K562 (cell line): ENCODE measurements around the gene LRRC19.

Experiments used
- ARNT ChIP-seq, 2 experiments: fragments of 450-650 bp; IDR thresholded peaks; 2 replicates each; pipeline ENCODE4 v1.6.1; 2016; ENCODE audit warnings: mild to moderate bottlenecking in 1 of 2
- GATA2 ChIP-seq: sonication (generic); formaldehyde crosslinking; IDR thresholded peaks from 2 replicates; pipeline ENCODE4 v1.4.0; 2020; ENCODE audit warnings: mild to moderate bottlenecking, missing genetic modification reagents
- MTA1 ChIP-seq: fragments of 450-650 bp; IDR thresholded peaks from 2 replicates; pipeline ENCODE4 v1.6.1; 2017; ENCODE audit warnings: borderline replicate concordance
- RAD51 ChIP-seq: fragments of 450-650 bp; IDR thresholded peaks from 2 replicates; pipeline ENCODE4 v1.7.1; 2016; ENCODE audit warnings: low read depth, mild to moderate bottlenecking, borderline replicate concordance
- XRCC3 ChIP-seq: fragments of 450-650 bp; IDR thresholded peaks from 2 replicates; pipeline ENCODE4 v1.6.1; 2017; ENCODE audit warnings: mild to moderate bottlenecking, moderate library complexity
- TF ChIP-seq, protein P1 (sequence below): sonication (generic); formaldehyde crosslinking; IDR thresholded peaks from 2 replicates; pipeline ENCODE4 v1.8.1; 2023; ENCODE audit warnings: mild to moderate bottlenecking, missing genetic modification reagents
- TF ChIP-seq, protein P2 (sequence below), 3 experiments: IDR thresholded peaks in 2 of 3; conservative IDR thresholded peaks in 1 of 3; 2 replicates each; pipeline ENCODE4 v1.5.1; 2011 to 2012; ENCODE audit warnings: low read length in 3 of 3, mild to moderate bottlenecking in 3 of 3, control low read depth in 2 of 3, improper control_type of control experiment in 1 of 3, inconsistent platforms in 1 of 3, low read depth in 1 of 3, mixed read lengths in 1 of 3, moderate library complexity in 1 of 3; ENCODE audit not compliant: insufficient read depth in 2 of 3
- TF ChIP-seq, protein P3 (sequence below): fragments of 450-650 bp; IDR thresholded peaks from 2 replicates; pipeline ENCODE4 v1.6.1; 2016; ENCODE audit warnings: borderline replicate concordance

DNA sequence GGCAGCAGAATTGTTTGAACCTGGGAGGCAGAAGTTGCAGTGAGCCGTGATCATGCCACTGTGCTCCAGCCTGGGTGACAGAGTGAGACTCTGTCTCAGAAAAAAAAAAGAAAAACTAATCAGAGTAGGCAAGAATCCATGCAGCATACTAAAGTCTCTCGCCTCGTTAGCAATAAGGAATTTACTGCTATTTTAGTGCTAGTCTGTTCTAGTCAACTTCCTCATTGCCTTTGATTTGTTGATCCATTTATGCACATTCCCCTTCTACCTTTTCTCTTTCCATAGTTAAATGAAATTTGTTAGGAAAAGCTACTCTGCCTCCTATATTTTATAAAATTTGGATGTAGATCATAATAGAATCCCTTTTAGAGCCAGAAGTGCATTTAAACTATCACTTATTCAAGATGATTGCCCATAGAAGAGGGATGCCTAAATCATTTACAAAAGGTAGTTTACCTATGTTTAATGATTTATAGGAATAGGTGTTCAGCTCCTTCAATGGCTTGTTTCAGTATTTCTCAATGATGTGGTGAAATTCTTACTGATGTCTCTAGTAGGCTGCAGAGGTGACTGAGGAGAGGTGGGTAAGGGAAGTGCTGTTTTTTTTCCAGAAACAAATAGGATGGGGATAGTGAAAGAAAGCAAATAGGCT, 1.9 kb downstream of the LRRC19 start:
- TF ChIP-seq, protein P1, sequence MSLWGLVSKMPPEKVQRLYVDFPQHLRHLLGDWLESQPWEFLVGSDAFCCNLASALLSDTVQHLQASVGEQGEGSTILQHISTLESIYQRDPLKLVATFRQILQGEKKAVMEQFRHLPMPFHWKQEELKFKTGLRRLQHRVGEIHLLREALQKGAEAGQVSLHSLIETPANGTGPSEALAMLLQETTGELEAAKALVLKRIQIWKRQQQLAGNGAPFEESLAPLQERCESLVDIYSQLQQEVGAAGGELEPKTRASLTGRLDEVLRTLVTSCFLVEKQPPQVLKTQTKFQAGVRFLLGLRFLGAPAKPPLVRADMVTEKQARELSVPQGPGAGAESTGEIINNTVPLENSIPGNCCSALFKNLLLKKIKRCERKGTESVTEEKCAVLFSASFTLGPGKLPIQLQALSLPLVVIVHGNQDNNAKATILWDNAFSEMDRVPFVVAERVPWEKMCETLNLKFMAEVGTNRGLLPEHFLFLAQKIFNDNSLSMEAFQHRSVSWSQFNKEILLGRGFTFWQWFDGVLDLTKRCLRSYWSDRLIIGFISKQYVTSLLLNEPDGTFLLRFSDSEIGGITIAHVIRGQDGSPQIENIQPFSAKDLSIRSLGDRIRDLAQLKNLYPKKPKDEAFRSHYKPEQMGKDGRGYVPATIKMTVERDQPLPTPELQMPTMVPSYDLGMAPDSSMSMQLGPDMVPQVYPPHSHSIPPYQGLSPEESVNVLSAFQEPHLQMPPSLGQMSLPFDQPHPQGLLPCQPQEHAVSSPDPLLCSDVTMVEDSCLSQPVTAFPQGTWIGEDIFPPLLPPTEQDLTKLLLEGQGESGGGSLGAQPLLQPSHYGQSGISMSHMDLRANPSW (CRISPR knock-in tag), result no peak
- TF ChIP-seq RAD51, result no peak
- TF ChIP-seq XRCC3, result no peak
- TF ChIP-seq GATA2 (CRISPR knock-in tag), result no peak
- no peak for TF ChIP-seq MTA1
- TF ChIP-seq, protein P2, sequence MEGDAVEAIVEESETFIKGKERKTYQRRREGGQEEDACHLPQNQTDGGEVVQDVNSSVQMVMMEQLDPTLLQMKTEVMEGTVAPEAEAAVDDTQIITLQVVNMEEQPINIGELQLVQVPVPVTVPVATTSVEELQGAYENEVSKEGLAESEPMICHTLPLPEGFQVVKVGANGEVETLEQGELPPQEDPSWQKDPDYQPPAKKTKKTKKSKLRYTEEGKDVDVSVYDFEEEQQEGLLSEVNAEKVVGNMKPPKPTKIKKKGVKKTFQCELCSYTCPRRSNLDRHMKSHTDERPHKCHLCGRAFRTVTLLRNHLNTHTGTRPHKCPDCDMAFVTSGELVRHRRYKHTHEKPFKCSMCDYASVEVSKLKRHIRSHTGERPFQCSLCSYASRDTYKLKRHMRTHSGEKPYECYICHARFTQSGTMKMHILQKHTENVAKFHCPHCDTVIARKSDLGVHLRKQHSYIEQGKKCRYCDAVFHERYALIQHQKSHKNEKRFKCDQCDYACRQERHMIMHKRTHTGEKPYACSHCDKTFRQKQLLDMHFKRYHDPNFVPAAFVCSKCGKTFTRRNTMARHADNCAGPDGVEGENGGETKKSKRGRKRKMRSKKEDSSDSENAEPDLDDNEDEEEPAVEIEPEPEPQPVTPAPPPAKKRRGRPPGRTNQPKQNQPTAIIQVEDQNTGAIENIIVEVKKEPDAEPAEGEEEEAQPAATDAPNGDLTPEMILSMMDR (IDR thresholded peaks at IDR 0.05 in 2 of 3, conservative IDR thresholded peaks at IDR 0.05 in 1 of 3; ENCODE audit: insufficient read depth in 2 of 3, low read depth in 1 of 3, low read length in 3 of 3), result no peak
- TF ChIP-seq, protein P3, sequence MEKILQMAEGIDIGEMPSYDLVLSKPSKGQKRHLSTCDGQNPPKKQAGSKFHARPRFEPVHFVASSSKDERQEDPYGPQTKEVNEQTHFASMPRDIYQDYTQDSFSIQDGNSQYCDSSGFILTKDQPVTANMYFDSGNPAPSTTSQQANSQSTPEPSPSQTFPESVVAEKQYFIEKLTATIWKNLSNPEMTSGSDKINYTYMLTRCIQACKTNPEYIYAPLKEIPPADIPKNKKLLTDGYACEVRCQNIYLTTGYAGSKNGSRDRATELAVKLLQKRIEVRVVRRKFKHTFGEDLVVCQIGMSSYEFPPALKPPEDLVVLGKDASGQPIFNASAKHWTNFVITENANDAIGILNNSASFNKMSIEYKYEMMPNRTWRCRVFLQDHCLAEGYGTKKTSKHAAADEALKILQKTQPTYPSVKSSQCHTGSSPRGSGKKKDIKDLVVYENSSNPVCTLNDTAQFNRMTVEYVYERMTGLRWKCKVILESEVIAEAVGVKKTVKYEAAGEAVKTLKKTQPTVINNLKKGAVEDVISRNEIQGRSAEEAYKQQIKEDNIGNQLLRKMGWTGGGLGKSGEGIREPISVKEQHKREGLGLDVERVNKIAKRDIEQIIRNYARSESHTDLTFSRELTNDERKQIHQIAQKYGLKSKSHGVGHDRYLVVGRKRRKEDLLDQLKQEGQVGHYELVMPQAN, result no peak
- no peak for TF ChIP-seq ARNT (IDR thresholded peaks at IDR 0.05)
